HG03469 (cell line): ENCODE data around the gene ATF6B.
"Not testable (repeated sequence)": the region's sequence is repeated elsewhere in the genome, so short reads cannot be mapped to it uniquely, and the experiment has no call there.

Experiments
- ATAC-seq: cut with Tn5 transposase; IDR thresholded peaks from one replicate; pipeline ENCODE4 v1.9.1; 2021; ENCODE audit warnings: mild to moderate bottlenecking, moderate library complexity, moderate number of reproducible peaks; ENCODE audit not compliant: unreplicated experiment

The ATF6B gene

GRCh38 chr6:32083812-32084768, 44.0 kb downstream of the ATF6B start:
- no peak for ATAC-seq

GRCh38 chr6:32082935-32083334, 45.1 kb downstream of the ATF6B start:
- ATAC-seq, result no peak

- ATAC-seq, result no peak
Observed at GRCh38 chr6:32082478-32082877, 45.6 kb downstream of the ATF6B start.

DNA sequence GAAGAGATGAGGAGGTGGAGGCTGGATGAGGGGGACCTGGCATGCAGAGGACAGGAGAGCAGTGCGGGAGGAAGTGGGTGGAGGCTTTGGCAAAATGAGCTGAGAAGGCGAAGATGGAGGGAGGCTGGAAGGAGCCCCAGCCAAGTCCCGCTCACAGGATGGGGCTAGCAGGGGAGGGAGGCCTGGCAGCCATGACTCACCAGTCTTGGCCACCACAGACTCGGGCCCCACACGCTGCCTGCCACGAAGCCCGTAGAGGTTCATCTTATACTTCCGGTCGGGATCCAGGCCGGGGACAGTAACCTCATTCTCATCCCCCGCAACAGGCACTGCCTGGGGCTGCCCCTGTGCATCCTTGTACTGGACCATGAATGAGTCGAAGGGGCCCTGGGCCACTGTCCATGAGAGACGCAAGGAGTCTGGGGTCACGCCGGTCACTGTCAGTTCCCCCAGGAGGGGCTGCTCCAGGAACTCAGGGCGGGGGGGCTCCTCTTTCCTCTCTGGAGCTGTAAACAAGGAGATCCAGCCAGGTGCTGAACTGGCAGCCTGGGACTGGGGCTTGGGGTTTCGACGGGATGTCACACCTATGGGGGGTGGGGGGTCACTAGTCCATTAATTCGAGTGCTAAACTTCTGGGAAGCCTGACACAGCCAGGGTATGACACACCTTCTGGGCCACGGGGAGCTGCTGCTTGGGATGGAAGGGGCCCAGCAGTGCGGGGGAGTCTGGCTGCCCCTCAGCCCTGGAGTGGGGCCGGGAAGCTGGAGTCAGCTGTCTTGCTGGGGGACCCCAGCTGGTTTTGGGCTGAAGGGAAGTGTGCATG, 46.7 kb downstream of the ATF6B start:
- ATAC-seq, result no peak

DNA sequence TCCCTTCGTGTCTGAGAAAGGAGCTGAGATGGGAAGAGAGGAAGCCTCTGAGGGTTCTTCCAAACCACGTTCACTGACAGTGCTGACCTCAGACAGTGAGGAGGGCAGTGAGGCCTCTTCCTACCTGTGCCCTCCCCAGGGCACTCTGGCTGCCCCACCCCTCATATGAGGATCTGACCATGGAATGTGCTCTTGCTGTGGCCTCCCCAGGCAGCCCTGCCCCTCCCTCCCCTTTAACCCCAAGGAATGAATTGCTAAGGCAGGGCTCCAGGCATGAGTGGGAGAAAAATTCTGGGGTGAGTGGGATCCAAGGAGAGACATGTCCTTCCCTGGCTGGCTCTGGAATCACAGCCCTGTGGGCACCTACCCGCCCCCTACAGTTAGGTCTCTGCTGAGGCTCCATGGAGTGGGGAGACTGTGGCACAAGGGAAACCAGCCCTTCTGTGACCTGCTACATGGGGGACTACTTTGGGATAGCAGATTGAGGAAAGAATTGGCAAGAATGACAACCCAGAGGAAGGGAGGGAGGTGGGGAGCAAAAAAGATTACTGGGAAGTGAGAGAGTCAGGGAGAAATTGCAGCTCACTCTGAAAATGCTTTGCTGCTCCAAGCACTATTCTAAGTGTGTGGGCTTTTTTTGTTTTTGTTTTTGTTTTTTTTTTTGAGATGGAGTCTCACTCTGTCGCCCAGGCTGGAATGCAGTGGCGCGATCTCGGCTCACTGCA, 48.3 kb downstream of the ATF6B start:
- ATAC-seq, result no peak

GRCh38 chr6:32076321-32076809, 51.7 kb downstream of the ATF6B start:
- ATAC-seq, result no peak

DNA sequence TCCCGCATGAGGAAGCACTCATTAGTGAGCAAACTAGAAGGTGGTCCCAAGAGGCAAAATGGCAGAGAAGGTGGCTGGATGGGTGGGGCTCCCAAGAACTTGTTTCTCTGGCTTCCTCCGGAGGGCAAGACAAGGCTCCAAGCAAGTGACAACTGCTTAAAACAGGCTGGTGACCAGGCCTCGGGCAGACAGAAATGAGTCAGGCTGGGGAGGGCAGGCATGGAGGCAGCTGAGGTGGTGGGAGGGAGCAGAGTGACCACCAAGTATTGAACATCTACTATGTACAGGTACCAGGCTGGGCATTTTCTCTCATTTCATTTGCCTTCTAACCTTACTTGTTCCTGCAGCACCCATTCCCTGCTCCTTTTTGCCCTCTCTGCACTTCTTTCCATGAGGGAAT, 52.3 kb downstream of the ATF6B start:
- no peak for ATAC-seq

DNA sequence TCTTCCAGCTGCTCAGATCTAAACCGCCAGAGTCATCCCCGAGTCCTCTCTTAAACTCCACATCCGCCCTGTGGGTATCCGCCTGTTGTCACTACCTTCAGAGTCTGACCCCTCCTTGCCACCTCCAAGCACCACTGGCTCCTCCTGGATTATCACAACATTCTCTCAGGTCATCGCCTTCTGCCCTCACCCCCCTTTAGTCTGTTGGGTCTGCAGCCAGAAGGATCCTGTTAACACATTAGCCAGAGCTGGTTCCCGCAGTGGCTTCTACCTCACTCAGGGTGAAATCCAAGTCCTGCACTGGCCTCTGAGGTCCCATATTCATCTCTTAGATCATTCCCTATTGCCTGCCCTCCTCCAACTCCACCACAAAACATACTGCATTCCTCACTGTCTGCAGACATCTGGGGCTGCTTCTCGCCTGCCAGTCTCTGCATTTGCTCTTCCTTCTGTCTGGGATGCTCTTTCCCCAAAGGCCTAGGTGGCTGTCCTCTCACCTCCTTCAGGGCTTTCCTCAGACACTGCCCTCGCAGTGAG, 53.0 kb downstream of the ATF6B start:
- no peak for ATAC-seq

- no peak for ATAC-seq
Observed at GRCh38 chr6:32073613-32074012, 54.4 kb downstream of the ATF6B start.

GRCh38 chr6:32073101-32073500, 54.9 kb downstream of the ATF6B start:
- no peak for ATAC-seq

DNA sequence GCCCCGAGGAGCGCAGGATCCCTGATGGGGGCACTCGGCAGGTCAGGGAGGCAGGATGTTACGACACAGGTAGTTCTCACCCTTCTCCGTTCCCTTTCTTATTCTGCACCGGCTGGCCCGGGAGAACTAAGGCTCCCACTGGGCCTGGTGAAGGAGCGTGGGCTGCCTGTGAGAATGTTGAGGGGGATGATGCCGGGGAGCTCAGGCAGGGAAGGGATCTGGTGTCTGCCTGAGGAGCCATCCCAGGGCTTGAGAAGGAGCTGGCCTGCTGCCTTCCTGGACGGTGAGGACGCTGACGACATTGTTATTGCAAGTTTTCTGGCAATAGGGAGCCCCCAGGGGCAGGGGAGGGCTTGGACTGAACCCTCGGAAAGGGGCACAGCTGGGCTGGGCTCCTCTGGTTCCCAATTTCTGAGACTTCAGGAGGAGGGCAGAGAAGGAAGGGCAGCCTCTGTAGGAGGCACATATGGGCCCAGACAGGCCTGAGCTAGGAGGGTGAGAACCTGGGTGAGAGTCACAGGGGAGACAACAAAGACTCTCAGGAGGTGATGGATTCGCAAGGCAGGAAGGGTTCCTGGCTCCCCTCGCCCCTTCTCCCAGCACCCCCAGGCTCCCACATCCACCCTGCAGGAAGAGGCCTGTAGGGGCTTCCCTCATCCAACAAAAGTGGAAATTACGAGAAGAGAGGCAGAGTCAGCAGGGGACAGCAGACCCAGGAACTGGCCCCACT, 57.1 kb downstream of the ATF6B start:
- no peak for ATAC-seq

- no peak for ATAC-seq
Observed at GRCh38 chr6:32069878-32070515, 58.0 kb downstream of the ATF6B start.

DNA sequence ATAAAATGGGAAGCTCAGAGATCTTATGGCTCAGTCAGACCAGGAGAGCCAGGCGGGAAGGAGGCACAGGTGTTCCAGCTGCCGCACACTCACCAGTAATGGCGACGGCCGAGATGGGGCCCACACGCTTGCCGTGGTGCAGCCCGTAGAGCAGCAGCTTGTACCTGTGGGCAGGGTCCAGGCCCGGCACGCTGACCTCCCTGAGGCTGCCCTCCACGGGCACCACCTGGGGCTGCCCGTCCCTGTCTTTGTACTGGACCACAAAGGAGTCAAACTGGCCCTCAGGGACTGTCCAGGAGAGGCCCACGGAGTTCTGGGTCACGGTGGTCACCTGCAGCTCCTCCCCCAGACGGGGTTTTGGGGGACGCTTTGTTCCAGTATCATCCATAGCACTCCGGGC, 58.6 kb downstream of the ATF6B start:
- ATAC-seq, result no peak

GRCh38 chr6:32068867-32069266, 59.2 kb downstream of the ATF6B start:
- no peak for ATAC-seq

DNA sequence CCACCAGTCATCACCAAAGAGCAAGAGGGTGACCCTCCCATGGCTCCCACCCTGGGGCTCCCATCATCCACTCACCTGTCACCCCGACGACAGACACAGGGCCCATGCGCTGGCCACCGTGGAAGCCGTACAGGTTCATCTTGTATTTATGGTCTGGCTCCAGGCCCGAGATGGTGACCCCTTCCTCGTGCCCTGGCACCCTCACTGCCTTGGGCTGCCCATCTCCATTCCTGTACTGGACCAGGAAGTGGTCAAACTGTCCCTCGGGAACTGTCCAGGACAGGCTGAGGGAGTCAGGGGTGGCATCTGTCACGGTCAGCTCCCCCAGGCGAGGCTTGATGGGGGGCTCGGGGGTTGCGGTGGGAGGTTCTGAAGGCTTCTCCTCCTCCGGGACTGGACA, 59.7 kb downstream of the ATF6B start:
- not testable (repeated sequence) for ATAC-seq

DNA sequence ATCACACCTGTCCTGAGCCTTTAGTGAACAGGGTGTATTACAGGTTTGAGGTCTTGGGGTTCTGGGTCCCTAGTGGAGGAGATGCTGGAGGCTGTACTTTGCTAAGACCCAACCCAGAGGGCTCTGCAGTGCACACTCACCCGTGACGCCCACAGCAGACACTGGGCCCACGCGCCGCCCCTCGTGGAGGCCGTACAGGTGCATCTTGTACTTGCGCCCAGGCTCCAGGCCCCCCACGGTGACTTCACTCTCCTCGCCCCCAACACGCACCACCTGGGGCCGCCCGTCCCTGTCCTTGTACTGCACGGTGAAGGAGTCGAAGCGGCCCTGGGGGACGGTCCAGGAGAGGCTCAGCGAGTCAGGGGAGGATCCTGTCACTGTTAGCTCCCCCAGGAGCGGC, 60.5 kb downstream of the ATF6B start:
- not testable (repeated sequence) for ATAC-seq
